ENCODE results near the gene GALNTL6. TPM values are rescaled to one million over a fixed set of nuclear protein-coding genes. Genes with fewer than 3 reads are reported as not detected.
A peak's percentile ranks its signal among the peaks of the same experiment; 100 is the strongest.
"Not testable (repeated sequence)": the region's sequence is repeated elsewhere in the genome, so short reads cannot be mapped to it uniquely, and the experiment has no call there.

The GALNTL6 gene
- total RNA-seq, 4 donors from 2014 or later, result 0.67 to 0.70 TPM; not detected in 2

DNA sequence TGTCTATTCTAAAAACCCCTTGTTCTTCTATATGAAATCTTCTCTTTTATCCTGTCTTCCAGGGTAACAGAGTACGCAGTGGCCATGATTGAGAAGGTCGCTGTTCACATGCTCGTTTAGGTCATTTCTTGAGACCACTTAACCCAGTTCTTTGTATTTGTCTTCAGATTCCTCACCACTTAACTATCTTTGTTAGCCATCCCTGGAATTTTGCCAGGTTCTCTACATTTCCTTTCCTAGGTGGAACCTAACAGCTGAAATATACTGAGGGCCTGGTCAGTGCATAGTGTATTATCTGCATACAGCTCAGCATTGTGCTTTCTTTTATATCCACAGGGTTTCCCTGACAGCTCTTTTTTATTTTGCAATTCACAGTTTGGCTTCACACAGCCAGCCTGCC is 1206.5 kb downstream of the GALNTL6 start:
- H3K4me1 ChIP-seq, result no peaks in the 10 kb centered on the region
- no peak overlapping the region for H3K4me3 ChIP-seq
- no peaks in the 10 kb centered on the region for H3K27me3 ChIP-seq
- H3K9me3 ChIP-seq, result no peaks in the 10 kb centered on the region
- no peaks in the 10 kb centered on the region for H3K36me3 ChIP-seq
- no peak for TF ChIP-seq POLR2A (IDR thresholded peaks at IDR 0.05)
- TF ChIP-seq CTCF (IDR thresholded peaks at IDR 0.05), result no peak
- no peak overlapping the region for H3K27ac ChIP-seq
- DNase-seq, result no peak

- H3K27me3 ChIP-seq, H3K4me3 ChIP-seq, H3K4me1 ChIP-seq, H3K36me3 ChIP-seq, H3K27ac ChIP-seq, DNase-seq, H3K9me3 ChIP-seq: not testable (repeated sequence)
These were observed 1208.8 kb downstream of the GALNTL6 start for GRCh38 chr4:173021746-173022573.

GRCh38 chr4:173024203-173024602 is 1211.0 kb downstream of the GALNTL6 start:
- Histone ChIP-seq H3K36me3 (no peaks in the 10 kb centered on the region), H3K9me3 (no peaks in the 10 kb centered on the region), H3K27me3 (no peaks in the 10 kb centered on the region), H3K4me1 (no peaks in the 10 kb centered on the region), H3K4me3 (no peak overlapping the region), H3K27ac (no peak overlapping the region)
- DNase-seq, result no peak
- TF ChIP-seq CTCF (IDR thresholded peaks at IDR 0.05), result no peak
- no peak for TF ChIP-seq POLR2A (IDR thresholded peaks at IDR 0.05)

DNA sequence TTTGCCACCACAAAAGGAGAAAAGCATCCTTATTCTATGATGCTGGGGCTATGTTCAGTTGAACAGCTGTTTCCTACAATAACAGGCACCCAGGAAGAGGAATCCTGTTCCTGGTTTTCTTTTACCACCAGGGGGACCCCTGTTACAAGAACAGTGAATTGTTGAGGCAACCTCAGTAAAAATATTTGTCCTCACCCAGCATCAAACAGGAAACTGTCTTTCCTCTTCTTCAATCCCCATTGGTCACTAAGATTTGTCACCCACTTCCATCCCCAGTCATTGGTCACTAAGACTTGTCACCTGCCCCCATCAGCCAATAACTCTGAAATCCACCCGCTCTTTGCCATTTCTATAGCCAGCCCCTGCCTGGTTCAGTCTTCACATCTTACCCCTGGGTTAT is 1211.9 kb downstream of the GALNTL6 start:
- Histone ChIP-seq H3K27me3 (no peaks in the 10 kb centered on the region), H3K4me3 (no peak overlapping the region), H3K36me3 (no peaks in the 10 kb centered on the region), H3K9me3 (no peaks in the 10 kb centered on the region), H3K4me1 (no peaks in the 10 kb centered on the region), H3K27ac (no peak overlapping the region)
- DNase-seq, result peak in 1 of 3 donors; percentile 60
- TF ChIP-seq POLR2A (IDR thresholded peaks at IDR 0.05), result no peak
- peak; percentile 29 to 81 (median 66) for TF ChIP-seq CTCF (IDR thresholded peaks at IDR 0.05)

- DNase-seq, result no peak
- H3K27me3 ChIP-seq, result no peaks in the 10 kb centered on the region
- H3K36me3 ChIP-seq, result no peaks in the 10 kb centered on the region
- H3K9me3 ChIP-seq, result no peaks in the 10 kb centered on the region
- no peak for TF ChIP-seq POLR2A (IDR thresholded peaks at IDR 0.05)
- TF ChIP-seq CTCF (IDR thresholded peaks at IDR 0.05), result no peak
- no peak overlapping the region for H3K27ac ChIP-seq
- peaks cover 0 to 14% (median 0%) of the 10 kb centered on the region in 4 donors for H3K4me1 ChIP-seq
- H3K4me3 ChIP-seq, result no peak overlapping the region
These were observed 1224.0 kb downstream of the GALNTL6 start for GRCh38 chr4:173037242-173037641.

- Histone ChIP-seq H3K4me3 (no peak overlapping the region), H3K27me3 (no peaks in the 10 kb centered on the region), H3K36me3 (no peaks in the 10 kb centered on the region), H3K27ac (peak overlapping the region in 1 of 4 donors; percentile 9), H3K9me3 (no peaks in the 10 kb centered on the region), H3K4me1 (peaks cover 0 to 14% (median 0%) of the 10 kb centered on the region in 4 donors)
- TF ChIP-seq CTCF (IDR thresholded peaks at IDR 0.05) (no peak), POLR2A (IDR thresholded peaks at IDR 0.05) (no peak)
- DNase-seq, result no peak
These were observed 1225.1 kb downstream of the GALNTL6 start for GRCh38 chr4:173038192-173038896.

All from Peyer's patch (tissue), 4 donors.